ENCODE data around the gene CD300LB.
A peak's percentile ranks its signal among the peaks of the same experiment; 100 is the strongest.
"Not testable (repeated sequence)": the region's sequence is repeated elsewhere in the genome, so short reads cannot be mapped to it uniquely, and the experiment has no call there.

Gene CD300LB

DNA sequence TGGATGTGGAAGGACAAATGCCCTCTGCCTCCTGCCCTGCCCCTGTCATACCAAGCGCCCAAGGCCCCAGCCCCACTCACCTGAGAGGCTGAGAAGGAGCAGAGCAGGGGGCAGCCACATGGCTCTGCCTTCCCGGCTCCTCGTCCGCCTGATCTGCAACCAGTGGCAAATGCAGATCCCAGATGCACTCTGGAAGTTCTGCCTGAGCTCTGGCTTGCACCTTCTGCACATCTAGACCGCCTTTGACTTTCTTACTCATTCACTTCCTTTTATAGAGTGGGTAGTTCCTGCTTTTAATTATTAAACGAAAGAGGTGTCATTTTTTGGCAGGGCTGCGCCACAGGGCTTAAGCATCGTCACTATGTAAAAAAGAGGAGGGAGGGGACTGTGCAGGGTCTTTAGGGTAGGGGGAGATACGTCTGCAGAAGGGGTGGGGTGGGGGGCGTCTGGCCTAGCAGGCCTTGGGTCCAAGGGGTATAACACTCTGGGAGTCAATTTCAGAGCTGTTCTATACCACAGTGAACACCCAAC is at the start of gene CD300LB:
Gene CD300LB, minus strand, starts transcription at position 245 of the 531 bp plus-strand sequence. Its CDS starts 125 bp downstream, at position 120.
- DNase-seq (ENCODE audit: low read depth in 1 of 2, low spot score in 1 of 2): no peak

DNA sequence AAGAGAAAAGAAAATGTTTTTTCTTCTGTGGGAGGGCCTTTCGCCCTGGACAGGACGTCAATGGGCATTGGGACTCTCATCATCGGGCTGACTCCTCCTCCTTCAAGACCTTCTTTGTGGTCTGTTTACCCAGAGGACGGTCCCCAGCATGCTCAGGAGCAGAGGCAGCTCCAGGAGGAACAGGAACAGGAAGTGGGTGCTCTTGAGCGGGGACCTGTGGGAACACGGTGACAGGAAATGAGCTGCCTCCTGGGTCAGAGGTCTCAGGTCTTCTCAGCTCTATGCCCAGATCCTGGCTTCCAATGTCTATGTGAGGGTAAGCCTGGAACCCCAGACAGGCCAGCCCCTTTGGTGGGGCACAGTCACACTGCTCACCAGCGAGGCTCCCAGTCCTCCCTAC is 48.6 kb upstream of the CD300LB start:
- no peak for DNase-seq (ENCODE audit: low read depth in 1 of 2, low spot score in 1 of 2)

DNA sequence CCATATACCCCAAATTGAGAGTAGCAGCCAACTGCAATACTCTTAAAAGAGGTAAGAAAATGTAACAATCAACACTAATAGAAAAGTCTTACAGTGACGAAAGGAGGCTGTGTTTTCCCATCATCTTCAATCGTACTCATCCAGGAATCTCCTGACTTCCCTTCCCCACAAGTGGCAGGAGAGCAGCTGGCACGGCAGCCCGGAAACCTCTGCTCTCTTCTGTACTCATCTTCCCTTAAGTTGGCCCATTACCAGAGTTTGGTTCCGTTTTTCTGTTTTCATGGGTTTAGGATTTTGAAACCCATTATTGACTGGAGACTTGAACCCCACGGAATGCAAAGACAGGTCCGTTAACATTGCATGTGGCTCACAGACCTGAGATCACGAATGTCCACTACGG is 47.7 kb upstream of the CD300LB start:
- no peak for DNase-seq (ENCODE audit: low read depth in 1 of 2, low spot score in 1 of 2)

GRCh38 chr17:74574489-74575142 is 43.3 kb upstream of the CD300LB start:
- no peak for DNase-seq (ENCODE audit: low read depth in 1 of 2, low spot score in 1 of 2)

DNA sequence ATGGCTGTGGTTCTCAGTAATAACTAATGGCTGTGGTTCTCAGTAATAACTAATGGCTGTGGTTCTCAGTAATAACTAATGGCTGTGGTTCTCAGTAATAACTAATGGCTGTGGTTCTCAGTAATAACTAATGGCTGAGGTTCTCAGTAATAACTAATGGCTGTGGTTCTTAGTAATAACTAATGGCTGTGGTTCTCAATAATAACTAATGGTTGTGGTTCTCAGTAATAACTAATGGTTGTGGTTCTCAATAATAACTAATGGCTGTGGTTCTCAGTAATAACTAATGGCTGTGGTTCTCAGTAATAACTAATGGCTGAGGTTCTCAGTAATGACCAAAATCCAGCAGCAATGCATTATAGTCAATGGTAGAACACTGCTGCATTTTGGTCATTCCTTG is 42.4 kb upstream of the CD300LB start:
- DNase-seq (ENCODE audit: low read depth in 1 of 2, low spot score in 1 of 2): not testable (repeated sequence)

- DNase-seq (ENCODE audit: low read depth in 1 of 2, low spot score in 1 of 2): no peak
These were observed 41.9 kb upstream of the CD300LB start for GRCh38 chr17:74573169-74573568.

GRCh38 chr17:74571621-74572270 is 40.5 kb upstream of the CD300LB start:
- no peak for DNase-seq (ENCODE audit: low read depth in 1 of 2, low spot score in 1 of 2)

GRCh38 chr17:74569020-74570003 is 38.0 kb upstream of the CD300LB start:
- no peak for DNase-seq (ENCODE audit: low read depth in 1 of 2, low spot score in 1 of 2)

- no peak for DNase-seq (ENCODE audit: low read depth in 1 of 2, low spot score in 1 of 2)
These were observed 37.0 kb upstream of the CD300LB start for GRCh38 chr17:74568106-74568873.

GRCh38 chr17:74567397-74567796 is 36.1 kb upstream of the CD300LB start, which contains the start of gene CD300H:
Gene CD300H (minus strand): TSS chr17:74567509.
- no peak for DNase-seq (ENCODE audit: low read depth in 1 of 2, low spot score in 1 of 2)

- peak in 1 of 2 donors; percentile 14 for DNase-seq (ENCODE audit: low read depth in 1 of 2, low spot score in 1 of 2)
These were observed 35.0 kb upstream of the CD300LB start for GRCh38 chr17:74566132-74566753.

GRCh38 chr17:74565126-74565525 is 33.9 kb upstream of the CD300LB start:
- DNase-seq (ENCODE audit: low read depth in 1 of 2, low spot score in 1 of 2): no peak

DNA sequence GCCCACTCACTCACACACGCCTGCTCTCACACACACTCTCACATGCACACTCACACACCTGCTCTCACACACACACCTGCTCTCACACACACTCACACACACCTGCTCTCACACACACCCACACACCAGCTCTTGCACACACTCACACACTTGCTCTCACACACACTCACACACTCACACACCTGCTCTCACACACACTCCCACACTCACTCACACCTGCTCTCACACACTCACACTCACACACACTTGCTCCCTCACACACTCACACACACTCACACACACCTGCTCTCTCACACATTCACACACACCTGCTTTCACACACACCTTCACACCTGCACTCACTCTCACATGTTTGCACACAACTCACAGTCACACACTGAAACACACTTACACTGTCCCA is 32.1 kb upstream of the CD300LB start:
- DNase-seq (ENCODE audit: low read depth in 1 of 2, low spot score in 1 of 2): no peak

- no peak for DNase-seq (ENCODE audit: low read depth in 1 of 2, low spot score in 1 of 2)
These were observed 30.3 kb upstream of the CD300LB start for GRCh38 chr17:74561586-74561985.

DNA sequence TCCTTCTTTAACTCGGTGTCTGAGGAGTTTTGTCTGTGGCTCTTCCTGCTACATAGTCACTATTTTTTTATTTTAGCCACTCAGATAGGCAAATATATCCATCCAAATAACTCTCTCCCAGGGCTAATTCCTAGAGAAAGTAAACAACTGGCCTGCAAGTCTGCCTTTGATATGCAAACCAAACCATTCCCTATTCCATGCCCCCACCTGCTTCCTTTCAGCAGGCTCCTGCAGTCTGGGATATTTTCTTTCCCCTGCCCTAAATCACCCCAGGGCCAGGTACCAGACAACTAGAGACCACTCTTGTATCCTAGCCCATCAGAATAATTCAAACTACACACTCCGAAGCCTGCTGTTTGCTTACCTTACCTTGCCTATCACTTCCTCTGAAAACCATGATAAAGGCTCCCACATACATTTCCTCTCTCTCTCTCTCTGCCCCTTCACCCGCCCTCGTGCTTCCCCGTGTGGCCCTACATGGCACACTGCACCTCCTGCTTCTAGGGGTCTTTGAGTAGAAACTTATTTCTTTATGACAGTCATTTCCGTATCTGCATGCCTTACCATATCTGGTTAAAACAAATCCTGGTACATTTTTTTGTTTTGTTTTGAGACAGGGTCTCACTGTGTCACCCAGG is 27.7 kb upstream of the CD300LB start:
- no peak for DNase-seq (ENCODE audit: low read depth in 1 of 2, low spot score in 1 of 2)

GRCh38 chr17:74558402-74558801 is 27.1 kb upstream of the CD300LB start:
- not testable (repeated sequence) for DNase-seq (ENCODE audit: low read depth in 1 of 2, low spot score in 1 of 2)

DNA sequence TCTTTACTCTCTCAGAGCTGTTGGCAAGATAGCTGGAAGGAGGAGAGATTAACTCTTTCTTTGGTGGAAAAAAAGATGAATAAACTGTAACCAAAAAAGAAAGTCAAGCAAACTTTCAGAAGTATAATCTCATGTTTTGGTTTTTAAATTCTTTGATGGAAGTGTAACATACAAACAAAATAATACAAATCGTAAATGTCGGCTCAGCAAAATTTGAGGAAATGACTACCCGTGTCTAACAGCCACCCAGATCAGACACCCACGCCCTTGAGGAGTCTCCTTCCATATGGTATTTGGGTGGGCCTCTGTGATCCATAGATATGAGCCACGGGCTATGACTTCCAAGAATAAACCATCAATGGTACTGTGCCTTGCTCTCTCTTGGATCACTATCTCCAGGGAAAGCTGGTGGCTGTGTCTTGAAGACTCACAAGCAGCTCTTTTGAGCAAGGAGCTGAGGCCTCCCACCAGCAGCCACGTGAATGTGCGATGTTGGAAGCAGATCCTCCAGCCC is 24.2 kb upstream of the CD300LB start:
- no peak for DNase-seq (ENCODE audit: low read depth in 1 of 2, low spot score in 1 of 2)

DNA sequence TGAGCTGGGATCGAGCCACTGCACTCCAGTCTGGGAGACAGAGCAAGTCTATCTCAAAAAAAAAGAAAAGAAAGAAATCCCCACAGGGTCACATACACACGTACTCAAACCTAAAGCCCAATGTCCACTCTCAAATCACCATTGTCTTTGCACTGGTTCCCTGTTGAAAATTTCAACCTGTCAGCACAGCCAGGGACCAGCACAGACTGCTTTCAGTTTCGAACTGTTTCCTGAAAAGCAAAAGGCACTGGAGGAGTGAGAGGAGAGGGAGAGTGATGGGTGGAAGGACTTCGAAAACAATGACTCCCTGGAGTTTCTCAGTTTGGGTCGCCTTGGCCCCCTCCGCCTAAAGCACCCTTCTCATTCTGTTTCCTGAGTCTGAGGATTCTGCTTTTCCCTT is 23.6 kb upstream of the CD300LB start:
- DNase-seq (ENCODE audit: low read depth in 1 of 2, low spot score in 1 of 2): no peak

DNA sequence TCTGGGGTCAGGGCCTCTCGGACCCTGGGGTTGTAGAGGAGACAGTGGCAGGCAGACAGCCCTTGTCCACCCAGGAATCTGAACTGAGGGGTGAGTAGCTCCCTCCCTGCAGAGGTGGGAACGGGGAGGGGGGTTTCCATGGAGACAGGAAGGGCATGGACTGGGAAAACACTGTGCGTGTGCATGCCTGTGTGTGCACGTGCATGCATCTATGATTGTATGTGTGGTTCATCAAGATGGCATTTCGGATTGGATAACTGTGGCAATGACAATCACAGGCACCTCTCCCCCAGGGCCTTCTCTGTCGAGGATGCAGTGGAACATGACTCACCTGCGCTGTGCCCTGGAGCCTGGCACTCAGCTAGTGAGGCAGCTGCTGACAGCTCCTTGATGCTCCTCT is 20.8 kb upstream of the CD300LB start:
- DNase-seq (ENCODE audit: low read depth in 1 of 2, low spot score in 1 of 2): no peak
